Measurements from ENCODE around the gene C11orf91. TPM values are rescaled to one million over a fixed set of nuclear protein-coding genes. Genes with fewer than 3 reads are reported as not detected.

Gene C11orf91
- total RNA-seq, 1 experiment from 2014 or later = 0.22 TPM

DNA sequence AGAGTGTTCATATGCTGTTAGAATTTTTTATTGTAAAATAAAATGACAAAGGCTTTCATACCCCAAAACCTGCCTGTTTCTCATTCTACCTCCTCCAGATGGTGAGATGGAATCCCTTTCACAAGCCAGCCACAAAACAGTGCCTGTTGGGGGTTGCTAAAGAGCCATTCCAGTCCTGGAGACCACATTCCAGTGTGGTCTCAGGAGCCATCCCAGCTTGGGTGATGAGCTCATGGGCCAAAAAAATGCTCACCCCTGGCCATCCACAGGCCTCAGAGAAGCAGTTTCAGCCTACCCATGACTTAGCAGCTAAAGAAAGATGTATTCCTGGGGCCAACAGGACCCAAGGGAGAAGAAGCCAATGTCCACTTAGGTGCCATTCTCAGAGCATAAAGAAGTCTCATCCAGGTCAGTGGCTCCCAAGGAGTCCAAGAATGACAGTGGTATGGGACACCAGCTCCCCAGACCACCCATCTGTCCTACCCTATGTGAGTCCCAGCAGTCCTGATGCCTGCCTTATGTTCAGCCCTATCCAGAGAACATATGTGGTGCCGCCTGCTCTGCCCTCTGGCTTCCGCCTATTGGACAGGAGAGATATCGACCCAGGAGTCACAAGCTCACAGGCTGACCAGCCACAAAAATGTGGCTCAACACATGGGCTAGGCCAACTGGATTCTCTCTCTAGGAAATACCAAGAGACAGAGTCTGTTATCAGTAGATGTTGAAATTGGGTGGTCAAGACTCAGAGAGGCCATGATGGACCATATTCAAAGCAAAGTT lies 26.4 kb downstream of the C11orf91 start (continued):
- TF ChIP-seq, protein P1, sequence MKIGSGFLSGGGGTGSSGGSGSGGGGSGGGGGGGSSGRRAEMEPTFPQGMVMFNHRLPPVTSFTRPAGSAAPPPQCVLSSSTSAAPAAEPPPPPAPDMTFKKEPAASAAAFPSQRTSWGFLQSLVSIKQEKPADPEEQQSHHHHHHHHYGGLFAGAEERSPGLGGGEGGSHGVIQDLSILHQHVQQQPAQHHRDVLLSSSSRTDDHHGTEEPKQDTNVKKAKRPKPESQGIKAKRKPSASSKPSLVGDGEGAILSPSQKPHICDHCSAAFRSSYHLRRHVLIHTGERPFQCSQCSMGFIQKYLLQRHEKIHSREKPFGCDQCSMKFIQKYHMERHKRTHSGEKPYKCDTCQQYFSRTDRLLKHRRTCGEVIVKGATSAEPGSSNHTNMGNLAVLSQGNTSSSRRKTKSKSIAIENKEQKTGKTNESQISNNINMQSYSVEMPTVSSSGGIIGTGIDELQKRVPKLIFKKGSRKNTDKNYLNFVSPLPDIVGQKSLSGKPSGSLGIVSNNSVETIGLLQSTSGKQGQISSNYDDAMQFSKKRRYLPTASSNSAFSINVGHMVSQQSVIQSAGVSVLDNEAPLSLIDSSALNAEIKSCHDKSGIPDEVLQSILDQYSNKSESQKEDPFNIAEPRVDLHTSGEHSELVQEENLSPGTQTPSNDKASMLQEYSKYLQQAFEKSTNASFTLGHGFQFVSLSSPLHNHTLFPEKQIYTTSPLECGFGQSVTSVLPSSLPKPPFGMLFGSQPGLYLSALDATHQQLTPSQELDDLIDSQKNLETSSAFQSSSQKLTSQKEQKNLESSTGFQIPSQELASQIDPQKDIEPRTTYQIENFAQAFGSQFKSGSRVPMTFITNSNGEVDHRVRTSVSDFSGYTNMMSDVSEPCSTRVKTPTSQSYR (CRISPR knock-in tag; IDR thresholded peaks at IDR 0.05) = no peak
- no peak for TF ChIP-seq OVOL2 (CRISPR knock-in tag; IDR thresholded peaks at IDR 0.05; ENCODE audit: borderline replicate concordance)
- TF ChIP-seq RELA (CRISPR knock-in tag; IDR thresholded peaks at IDR 0.05; ENCODE audit: borderline replicate concordance) = no peak
- TF ChIP-seq, protein P2, sequence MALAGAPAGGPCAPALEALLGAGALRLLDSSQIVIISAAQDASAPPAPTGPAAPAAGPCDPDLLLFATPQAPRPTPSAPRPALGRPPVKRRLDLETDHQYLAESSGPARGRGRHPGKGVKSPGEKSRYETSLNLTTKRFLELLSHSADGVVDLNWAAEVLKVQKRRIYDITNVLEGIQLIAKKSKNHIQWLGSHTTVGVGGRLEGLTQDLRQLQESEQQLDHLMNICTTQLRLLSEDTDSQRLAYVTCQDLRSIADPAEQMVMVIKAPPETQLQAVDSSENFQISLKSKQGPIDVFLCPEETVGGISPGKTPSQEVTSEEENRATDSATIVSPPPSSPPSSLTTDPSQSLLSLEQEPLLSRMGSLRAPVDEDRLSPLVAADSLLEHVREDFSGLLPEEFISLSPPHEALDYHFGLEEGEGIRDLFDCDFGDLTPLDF (CRISPR knock-in tag; IDR thresholded peaks at IDR 0.05) = no peak
- TF ChIP-seq, protein P3, sequence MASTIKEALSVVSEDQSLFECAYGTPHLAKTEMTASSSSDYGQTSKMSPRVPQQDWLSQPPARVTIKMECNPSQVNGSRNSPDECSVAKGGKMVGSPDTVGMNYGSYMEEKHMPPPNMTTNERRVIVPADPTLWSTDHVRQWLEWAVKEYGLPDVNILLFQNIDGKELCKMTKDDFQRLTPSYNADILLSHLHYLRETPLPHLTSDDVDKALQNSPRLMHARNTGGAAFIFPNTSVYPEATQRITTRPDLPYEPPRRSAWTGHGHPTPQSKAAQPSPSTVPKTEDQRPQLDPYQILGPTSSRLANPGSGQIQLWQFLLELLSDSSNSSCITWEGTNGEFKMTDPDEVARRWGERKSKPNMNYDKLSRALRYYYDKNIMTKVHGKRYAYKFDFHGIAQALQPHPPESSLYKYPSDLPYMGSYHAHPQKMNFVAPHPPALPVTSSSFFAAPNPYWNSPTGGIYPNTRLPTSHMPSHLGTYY (CRISPR knock-in tag; IDR thresholded peaks at IDR 0.05) = no peak
- TF ChIP-seq, protein P4, sequence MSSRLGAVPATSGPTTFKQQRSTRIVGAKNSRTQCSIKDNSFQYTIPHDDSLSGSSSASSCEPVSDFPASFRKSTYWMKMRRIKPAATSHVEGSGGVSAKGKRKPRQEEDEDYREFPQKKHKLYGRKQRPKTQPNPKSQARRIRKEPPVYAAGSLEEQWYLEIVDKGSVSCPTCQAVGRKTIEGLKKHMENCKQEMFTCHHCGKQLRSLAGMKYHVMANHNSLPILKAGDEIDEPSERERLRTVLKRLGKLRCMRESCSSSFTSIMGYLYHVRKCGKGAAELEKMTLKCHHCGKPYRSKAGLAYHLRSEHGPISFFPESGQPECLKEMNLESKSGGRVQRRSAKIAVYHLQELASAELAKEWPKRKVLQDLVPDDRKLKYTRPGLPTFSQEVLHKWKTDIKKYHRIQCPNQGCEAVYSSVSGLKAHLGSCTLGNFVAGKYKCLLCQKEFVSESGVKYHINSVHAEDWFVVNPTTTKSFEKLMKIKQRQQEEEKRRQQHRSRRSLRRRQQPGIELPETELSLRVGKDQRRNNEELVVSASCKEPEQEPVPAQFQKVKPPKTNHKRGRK (CRISPR knock-in tag; IDR thresholded peaks at IDR 0.05; ENCODE audit: borderline replicate concordance) = no peak
- TF ChIP-seq, protein P5, sequence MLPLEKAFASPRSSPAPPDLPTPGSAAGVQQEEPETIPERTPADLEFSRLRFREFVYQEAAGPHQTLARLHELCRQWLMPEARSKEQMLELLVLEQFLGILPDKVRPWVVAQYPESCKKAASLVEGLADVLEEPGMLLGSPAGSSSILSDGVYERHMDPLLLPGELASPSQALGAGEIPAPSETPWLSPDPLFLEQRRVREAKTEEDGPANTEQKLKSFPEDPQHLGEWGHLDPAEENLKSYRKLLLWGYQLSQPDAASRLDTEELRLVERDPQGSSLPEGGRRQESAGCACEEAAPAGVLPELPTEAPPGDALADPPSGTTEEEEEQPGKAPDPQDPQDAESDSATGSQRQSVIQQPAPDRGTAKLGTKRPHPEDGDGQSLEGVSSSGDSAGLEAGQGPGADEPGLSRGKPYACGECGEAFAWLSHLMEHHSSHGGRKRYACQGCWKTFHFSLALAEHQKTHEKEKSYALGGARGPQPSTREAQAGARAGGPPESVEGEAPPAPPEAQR (CRISPR knock-in tag; IDR thresholded peaks at IDR 0.05) = no peak
- TF ChIP-seq, protein P6, sequence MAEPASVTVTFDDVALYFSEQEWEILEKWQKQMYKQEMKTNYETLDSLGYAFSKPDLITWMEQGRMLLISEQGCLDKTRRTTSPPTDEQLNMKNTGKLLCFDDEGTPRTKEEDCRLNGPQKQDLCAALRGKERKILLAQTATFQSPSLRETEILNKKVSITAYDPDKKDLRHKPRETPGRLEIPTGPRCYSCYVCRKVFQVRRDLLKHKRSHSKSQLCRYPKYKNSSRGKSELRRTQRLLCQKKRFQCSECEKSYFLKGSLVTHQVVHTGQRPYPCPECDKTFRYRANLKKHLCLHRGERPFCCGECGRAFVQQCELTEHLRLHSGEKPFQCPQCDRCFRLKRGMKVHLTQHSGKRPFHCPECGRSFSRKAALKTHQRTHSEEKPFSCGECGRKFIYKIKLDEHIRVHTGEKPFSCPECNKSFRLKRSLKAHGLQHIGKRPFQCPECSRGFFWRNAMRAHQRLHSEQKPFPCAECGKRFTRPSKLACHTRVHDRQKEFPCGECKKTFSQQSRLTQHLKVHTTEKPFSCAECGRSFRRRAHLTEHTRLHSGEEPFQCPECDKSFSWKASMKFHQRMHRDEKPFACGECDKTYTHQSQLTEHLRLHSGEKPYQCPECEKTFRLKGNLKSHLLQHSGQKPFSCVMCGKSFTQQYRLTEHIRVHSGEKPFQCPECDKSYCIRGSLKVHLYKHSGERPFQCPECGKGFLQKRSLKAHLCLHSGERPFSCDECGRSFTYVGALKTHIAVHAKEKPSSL (CRISPR knock-in tag; conservative IDR thresholded peaks at IDR 0.05) = no peak
- TF ChIP-seq JUN (CRISPR knock-in tag; IDR thresholded peaks at IDR 0.05) = no peak
- TF ChIP-seq, protein P7, sequence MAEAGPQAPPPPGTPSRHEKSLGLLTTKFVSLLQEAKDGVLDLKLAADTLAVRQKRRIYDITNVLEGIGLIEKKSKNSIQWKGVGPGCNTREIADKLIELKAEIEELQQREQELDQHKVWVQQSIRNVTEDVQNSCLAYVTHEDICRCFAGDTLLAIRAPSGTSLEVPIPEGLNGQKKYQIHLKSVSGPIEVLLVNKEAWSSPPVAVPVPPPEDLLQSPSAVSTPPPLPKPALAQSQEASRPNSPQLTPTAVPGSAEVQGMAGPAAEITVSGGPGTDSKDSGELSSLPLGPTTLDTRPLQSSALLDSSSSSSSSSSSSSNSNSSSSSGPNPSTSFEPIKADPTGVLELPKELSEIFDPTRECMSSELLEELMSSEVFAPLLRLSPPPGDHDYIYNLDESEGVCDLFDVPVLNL (CRISPR knock-in tag; IDR thresholded peaks at IDR 0.05; ENCODE audit: borderline replicate concordance, low read depth) = no peak
- TF ChIP-seq TEAD1 (CRISPR knock-in tag; IDR thresholded peaks at IDR 0.05) = no peak
- TF ChIP-seq KAT7 (CRISPR knock-in tag; IDR thresholded peaks at IDR 0.05; ENCODE audit: borderline replicate concordance) = no peak

DNA sequence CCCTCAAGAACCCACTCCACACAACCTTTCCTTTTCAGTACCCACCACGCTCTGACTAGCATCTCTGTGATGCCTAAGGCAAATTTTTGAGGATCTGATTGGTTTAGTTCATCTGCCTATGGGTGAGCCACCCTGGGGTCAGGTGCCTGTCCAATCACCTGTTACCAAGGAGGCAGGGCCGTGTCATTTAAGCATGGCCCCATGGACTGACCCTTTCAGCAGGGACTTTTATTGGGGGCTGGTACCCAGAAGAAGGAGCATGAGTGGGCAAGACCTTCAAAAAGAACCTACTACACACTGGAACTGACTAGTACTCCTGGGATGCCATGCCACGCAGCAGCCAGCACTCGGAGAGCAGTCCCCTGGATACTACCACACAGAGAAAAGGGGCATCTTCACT lies 28.4 kb downstream of the C11orf91 start:
- ATAC-seq = no peak
- H3K27me3 Mint-ChIP-seq (ENCODE audit: low read depth) = no peaks in the 10 kb centered on the region
- CTCF ChIA-PET = no interaction called here
- TF ChIP-seq, protein P8, sequence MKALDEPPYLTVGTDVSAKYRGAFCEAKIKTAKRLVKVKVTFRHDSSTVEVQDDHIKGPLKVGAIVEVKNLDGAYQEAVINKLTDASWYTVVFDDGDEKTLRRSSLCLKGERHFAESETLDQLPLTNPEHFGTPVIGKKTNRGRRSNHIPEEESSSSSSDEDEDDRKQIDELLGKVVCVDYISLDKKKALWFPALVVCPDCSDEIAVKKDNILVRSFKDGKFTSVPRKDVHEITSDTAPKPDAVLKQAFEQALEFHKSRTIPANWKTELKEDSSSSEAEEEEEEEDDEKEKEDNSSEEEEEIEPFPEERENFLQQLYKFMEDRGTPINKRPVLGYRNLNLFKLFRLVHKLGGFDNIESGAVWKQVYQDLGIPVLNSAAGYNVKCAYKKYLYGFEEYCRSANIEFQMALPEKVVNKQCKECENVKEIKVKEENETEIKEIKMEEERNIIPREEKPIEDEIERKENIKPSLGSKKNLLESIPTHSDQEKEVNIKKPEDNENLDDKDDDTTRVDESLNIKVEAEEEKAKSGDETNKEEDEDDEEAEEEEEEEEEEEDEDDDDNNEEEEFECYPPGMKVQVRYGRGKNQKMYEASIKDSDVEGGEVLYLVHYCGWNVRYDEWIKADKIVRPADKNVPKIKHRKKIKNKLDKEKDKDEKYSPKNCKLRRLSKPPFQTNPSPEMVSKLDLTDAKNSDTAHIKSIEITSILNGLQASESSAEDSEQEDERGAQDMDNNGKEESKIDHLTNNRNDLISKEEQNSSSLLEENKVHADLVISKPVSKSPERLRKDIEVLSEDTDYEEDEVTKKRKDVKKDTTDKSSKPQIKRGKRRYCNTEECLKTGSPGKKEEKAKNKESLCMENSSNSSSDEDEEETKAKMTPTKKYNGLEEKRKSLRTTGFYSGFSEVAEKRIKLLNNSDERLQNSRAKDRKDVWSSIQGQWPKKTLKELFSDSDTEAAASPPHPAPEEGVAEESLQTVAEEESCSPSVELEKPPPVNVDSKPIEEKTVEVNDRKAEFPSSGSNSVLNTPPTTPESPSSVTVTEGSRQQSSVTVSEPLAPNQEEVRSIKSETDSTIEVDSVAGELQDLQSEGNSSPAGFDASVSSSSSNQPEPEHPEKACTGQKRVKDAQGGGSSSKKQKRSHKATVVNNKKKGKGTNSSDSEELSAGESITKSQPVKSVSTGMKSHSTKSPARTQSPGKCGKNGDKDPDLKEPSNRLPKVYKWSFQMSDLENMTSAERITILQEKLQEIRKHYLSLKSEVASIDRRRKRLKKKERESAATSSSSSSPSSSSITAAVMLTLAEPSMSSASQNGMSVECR (CRISPR knock-in tag; IDR thresholded peaks at IDR 0.05; ENCODE audit: borderline replicate concordance) = no peak
- TF ChIP-seq TEAD4 (CRISPR knock-in tag; IDR thresholded peaks at IDR 0.05) = no peak
- TF ChIP-seq CBFB (CRISPR knock-in tag; IDR thresholded peaks at IDR 0.05; ENCODE audit: low read depth) = no peak
- TF ChIP-seq, protein P9, sequence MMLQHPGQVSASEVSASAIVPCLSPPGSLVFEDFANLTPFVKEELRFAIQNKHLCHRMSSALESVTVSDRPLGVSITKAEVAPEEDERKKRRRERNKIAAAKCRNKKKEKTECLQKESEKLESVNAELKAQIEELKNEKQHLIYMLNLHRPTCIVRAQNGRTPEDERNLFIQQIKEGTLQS (CRISPR knock-in tag; conservative IDR thresholded peaks at IDR 0.05) = no peak
- TF ChIP-seq OVOL2 (CRISPR knock-in tag; IDR thresholded peaks at IDR 0.05; ENCODE audit: borderline replicate concordance) = no peak
- no peak for TF ChIP-seq SMAD4 (CRISPR knock-in tag; IDR thresholded peaks at IDR 0.05)
- TF ChIP-seq ZNF671 (CRISPR knock-in tag; IDR thresholded peaks at IDR 0.05) = no peak

More for the DNA sequence above, 28.4 kb downstream of the C11orf91 start:
- H3K36me3 Mint-ChIP-seq = peaks cover 1% of the 10 kb centered on the region
- no peak for DNase-seq (ENCODE audit: low spot score)
- no peak overlapping the region for H3K4me3 Mint-ChIP-seq
- H3K4me1 Mint-ChIP-seq = peaks cover 40% of the 10 kb centered on the region
- peaks cover 10% of the 10 kb centered on the region for H3K9me3 Mint-ChIP-seq
- H3K27ac Mint-ChIP-seq = no peak overlapping the region
- POLR2A ChIA-PET = no interaction called here
